A549 treated with AZD9567 at 1 μM for 4 hours (cell line): ENCODE data around the gene APOB. TPM values are rescaled to one million over a fixed set of nuclear protein-coding genes. Genes with fewer than 3 reads are reported as not detected.

Experiments
- total RNA-seq: library from RNA; stranded (reverse); fragments of 200-300 nt; extraction: Qiagen RNA extraction; gene quantifications from 5 replicates; pipeline ENCODE4 v1.2.3, GENCODE V29; 2022; ENCODE audit not compliant: insufficient read depth

The APOB gene
- 0.01 to 1.7 TPM in 2 of 5 replicates, not detected in the others for total RNA-seq

GRCh38 chr2:21043744-21044532, at the start of gene APOB:
Gene APOB, minus strand, starts transcription at chr2:21044073. Its CDS starts 128 bp downstream, at chr2:21043945.

Other genes starting within 250 kb of the APOB start
- gene LDAH, start 221.0 kb downstream of the APOB start, total RNA-seq = 15.2 to 19.4 TPM (median 18.0 TPM) in 5 replicates
- gene TDRD15, start 79.9 kb upstream of the APOB start, total RNA-seq = not detected in 5 replicates